Transverse colon (tissue), 4 donors: ENCODE data around the gene JAKMIP1. TPM values are rescaled to one million over a fixed set of nuclear protein-coding genes. Genes with fewer than 3 reads are reported as not detected.

Experiments used
- DNase-seq: peaks from one replicate; pipeline ENCODE4 v3.0.0-alpha.2; 2019
- H3K27ac ChIP-seq, 4 donors: fragments of 200-600 bp; sonication (generic); 2 replicates each; pipeline ENCODE4 v1.5.1; 2016 to 2018; ENCODE audit warnings: inconsistent platforms in 4 of 4
- H3K27me3 ChIP-seq: fragments of 200-600 bp; sonication (generic); 2 replicates; pipeline ENCODE4 v1.5.1; 2017; ENCODE audit warnings: inconsistent platforms
- H3K36me3 ChIP-seq, 4 donors: fragments of 200-600 bp; sonication (generic); 2 replicates each; pipeline ENCODE4 v1.5.1; 2017 to 2019; ENCODE audit warnings: inconsistent platforms in 4 of 4
- H3K4me1 ChIP-seq, 4 donors: fragments of 200-600 bp; sonication (generic); 2 replicates each; pipeline ENCODE4 v1.5.1; 2017 to 2020; ENCODE audit warnings: inconsistent platforms in 4 of 4
- H3K4me3 ChIP-seq, 4 donors: fragments of 200-600 bp; sonication (generic); 1 replicate in 1 of 4; 2 replicates in 3 of 4; pipeline versions ENCODE4 v1.5.1 to v1.6.1; 2017 to 2019; ENCODE audit warnings: inconsistent platforms in 4 of 4
- H3K9me3 ChIP-seq, 2 donors: fragments of 200-600 bp; sonication (generic); 2 replicates each; pipeline ENCODE4 v1.5.1; 2017 to 2019; ENCODE audit warnings: inconsistent platforms in 2 of 2
- EP300 ChIP-seq: sonication (generic); formaldehyde crosslinking; IDR thresholded peaks from one replicate; pipeline ENCODE4 v1.6.1; 2017; ENCODE audit warnings: antibody characterized with exemption, low read depth
- POLR2A ChIP-seq: fragments of 450-650 bp; IDR thresholded peaks from one replicate; pipeline ENCODE4 v1.6.1; 2016; ENCODE audit warnings: antibody characterized with exemption, mild to moderate bottlenecking, moderate library complexity
- POLR2AphosphoS5 ChIP-seq, 3 donors: sonication (generic); formaldehyde crosslinking; IDR thresholded peaks; one replicate each; pipeline ENCODE4 v1.6.1; 2016; ENCODE audit warnings: antibody characterized with exemption in 3 of 3
- WGBS, 2 donors: methylation state at CpG; one replicate each; pipeline ENCODE4 v1.1.5; 2018; ENCODE audit warnings: low coverage in 1 of 2; 5-methylcytosine and 5-hydroxymethylcytosine counted together
- in situ Hi-C, 4 donors: fragments of 200-750 bp; cut with MboI; loops; one replicate each; pipeline versions ENCODE4 v1.15.0 to v1.15.1; 2017; ENCODE audit warnings: low sequenced_read_pairs in 3 of 4, low pct_ligation_motif_present in 1 of 4, low pct_unique_long_range_greater_than_20kb in 1 of 4
- intact Hi-C: fragments of 100-400 bp; cut with DNase I; formaldehyde crosslinking; loops from one replicate; pipeline ENCODE4 v1.15.1; 2023; ENCODE audit warnings: low total_unique reads
- total RNA-seq, 4 donors: library from RNA; depleted of rRNA; stranded (reverse); fragments of >200 nt; gene quantifications; one replicate each; pipeline ENCODE4 v1.1.0, GENCODE V29; 2016
- TF ChIP-seq, protein P1 (sequence below), 5 experiments: fragments of 200-600 bp in 3 of 5; fragments of 450-650 bp in 2 of 5; sonication (generic) in 3 of 5; IDR thresholded peaks; 1 replicate in 2 of 5; 2 replicates in 3 of 5; pipeline ENCODE4 v1.5.1; 2016 to 2017; ENCODE audit warnings: antibody characterized with exemption in 5 of 5, inconsistent platforms in 3 of 5, mild to moderate bottlenecking in 2 of 5, moderate library complexity in 1 of 5

The JAKMIP1 gene
- total RNA-seq, 4 donors from 2014 or later: 1.2 to 1.7 TPM; not detected in 2

DNA sequence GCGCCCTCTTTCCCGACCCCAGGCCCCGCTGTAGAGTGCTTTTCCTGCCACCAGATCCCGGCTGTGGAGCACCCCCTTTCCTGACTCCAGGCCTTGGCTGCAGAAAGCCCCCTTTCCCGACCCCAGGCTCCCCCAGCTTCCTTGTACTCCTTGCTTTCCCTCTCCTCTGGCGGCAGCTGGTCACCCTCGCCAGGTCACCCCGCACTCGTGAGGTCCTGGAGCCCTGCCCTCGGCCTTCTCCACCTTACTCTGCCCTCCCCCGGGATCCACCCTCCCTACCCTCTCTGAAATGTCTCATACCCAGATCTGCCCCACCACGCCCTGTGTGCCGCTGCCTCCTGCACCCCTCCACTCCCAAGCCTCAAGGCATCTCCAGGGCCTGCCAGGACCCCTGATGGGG lies 157.2 kb downstream of the JAKMIP1 start:
- no peaks in the 10 kb centered on the region for H3K4me1 ChIP-seq
- no peak overlapping the region for H3K27ac ChIP-seq
- no peak for DNase-seq
- no peaks in the 10 kb centered on the region for H3K27me3 ChIP-seq
- TF ChIP-seq, protein P1, sequence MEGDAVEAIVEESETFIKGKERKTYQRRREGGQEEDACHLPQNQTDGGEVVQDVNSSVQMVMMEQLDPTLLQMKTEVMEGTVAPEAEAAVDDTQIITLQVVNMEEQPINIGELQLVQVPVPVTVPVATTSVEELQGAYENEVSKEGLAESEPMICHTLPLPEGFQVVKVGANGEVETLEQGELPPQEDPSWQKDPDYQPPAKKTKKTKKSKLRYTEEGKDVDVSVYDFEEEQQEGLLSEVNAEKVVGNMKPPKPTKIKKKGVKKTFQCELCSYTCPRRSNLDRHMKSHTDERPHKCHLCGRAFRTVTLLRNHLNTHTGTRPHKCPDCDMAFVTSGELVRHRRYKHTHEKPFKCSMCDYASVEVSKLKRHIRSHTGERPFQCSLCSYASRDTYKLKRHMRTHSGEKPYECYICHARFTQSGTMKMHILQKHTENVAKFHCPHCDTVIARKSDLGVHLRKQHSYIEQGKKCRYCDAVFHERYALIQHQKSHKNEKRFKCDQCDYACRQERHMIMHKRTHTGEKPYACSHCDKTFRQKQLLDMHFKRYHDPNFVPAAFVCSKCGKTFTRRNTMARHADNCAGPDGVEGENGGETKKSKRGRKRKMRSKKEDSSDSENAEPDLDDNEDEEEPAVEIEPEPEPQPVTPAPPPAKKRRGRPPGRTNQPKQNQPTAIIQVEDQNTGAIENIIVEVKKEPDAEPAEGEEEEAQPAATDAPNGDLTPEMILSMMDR (IDR thresholded peaks at IDR 0.05): no peak
- TF ChIP-seq POLR2AphosphoS5 (IDR thresholded peaks at IDR 0.05) (no peak), EP300 (no peak), POLR2A (no peak)
- H3K4me3 ChIP-seq: no peak overlapping the region
- H3K36me3 ChIP-seq: no peaks in the 10 kb centered on the region
- intact Hi-C loops: no loop called here
- no peaks in the 10 kb centered on the region for H3K9me3 ChIP-seq
- WGBS, 2 donors: 55 to 79% methylated on average over 2 to 13 of the region's 13 CpGs
- in situ Hi-C loops: no loop called here

DNA sequence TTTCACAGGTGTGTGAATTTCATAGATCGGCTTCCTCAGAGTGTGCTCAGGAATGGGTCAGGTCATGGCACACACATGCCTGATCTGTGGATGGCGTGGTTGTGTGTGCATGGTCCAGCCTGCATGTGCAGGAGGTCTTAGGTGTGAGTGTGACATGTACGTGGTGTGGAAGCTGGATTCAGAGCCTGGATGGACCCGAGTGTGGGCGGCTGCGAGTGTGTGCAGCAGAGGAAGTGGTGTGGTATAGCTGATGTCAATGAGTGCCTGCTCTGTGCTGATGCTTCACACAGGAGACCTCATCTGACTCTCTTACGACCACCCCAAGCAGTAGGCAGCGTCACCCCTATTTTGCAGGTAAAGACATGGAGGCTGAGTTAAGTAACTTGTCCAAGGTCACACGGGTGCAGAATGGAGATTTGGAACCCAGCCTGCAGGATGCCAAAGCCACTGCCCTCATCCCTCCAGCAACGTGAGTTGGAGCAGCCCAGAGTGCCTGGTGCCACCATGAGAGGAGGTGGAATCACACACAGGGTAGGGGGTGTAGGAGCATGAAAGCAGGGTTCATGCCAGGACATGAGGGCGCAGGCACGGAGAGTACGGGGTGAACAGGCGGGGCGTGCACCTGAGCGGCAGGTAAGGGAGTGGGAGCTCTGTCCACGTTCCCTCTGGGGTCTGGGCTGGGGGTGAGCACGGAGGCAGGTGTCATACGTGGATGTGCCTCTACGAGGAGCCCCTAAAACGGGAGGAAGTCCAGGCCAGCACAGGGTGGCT lies 157.9 kb downstream of the JAKMIP1 start:
- intact Hi-C loops (no loop called here), in situ Hi-C loops (no loop called here)
- 47 to 70% methylated on average over 3 to 21 of the region's 21 CpGs for WGBS, 2 donors
- TF ChIP-seq, protein P1 (IDR thresholded peaks at IDR 0.05): no peak
- TF ChIP-seq POLR2A (no peak), POLR2AphosphoS5 (IDR thresholded peaks at IDR 0.05) (no peak), EP300 (no peak)
- H3K27ac ChIP-seq: no peak overlapping the region
- no peak overlapping the region for H3K4me3 ChIP-seq
- H3K27me3 ChIP-seq: no peaks in the 10 kb centered on the region
- no peaks in the 10 kb centered on the region for H3K9me3 ChIP-seq
- no peak for DNase-seq
- H3K4me1 ChIP-seq: no peaks in the 10 kb centered on the region
- H3K36me3 ChIP-seq: no peaks in the 10 kb centered on the region

- no peak overlapping the region for H3K4me3 ChIP-seq
- intact Hi-C loops (no loop called here), in situ Hi-C loops (no loop called here)
- H3K27ac ChIP-seq: no peak overlapping the region
- H3K27me3 ChIP-seq: no peaks in the 10 kb centered on the region
- H3K9me3 ChIP-seq: no peaks in the 10 kb centered on the region
- TF ChIP-seq POLR2A (no peak), EP300 (no peak), POLR2AphosphoS5 (IDR thresholded peaks at IDR 0.05) (no peak)
- TF ChIP-seq, protein P1 (IDR thresholded peaks at IDR 0.05): no peak
- 75 to 83% methylated on average over 1 to 5 of the region's 5 CpGs for WGBS, 2 donors
- DNase-seq: no peak
- no peaks in the 10 kb centered on the region for H3K36me3 ChIP-seq
- no peaks in the 10 kb centered on the region for H3K4me1 ChIP-seq
These were observed 158.5 kb downstream of the JAKMIP1 start for GRCh38 chr4:6041800-6042199.

GRCh38 chr4:6038711-6039110 lies 161.6 kb downstream of the JAKMIP1 start:
- H3K27ac ChIP-seq: no peak overlapping the region
- intact Hi-C loops (no loop called here), in situ Hi-C loops (no loop called here)
- H3K4me1 ChIP-seq: no peaks in the 10 kb centered on the region
- TF ChIP-seq, protein P1 (IDR thresholded peaks at IDR 0.05): no peak
- TF ChIP-seq POLR2A (no peak), POLR2AphosphoS5 (IDR thresholded peaks at IDR 0.05) (no peak), EP300 (no peak)
- H3K36me3 ChIP-seq: no peaks in the 10 kb centered on the region
- H3K9me3 ChIP-seq: no peaks in the 10 kb centered on the region
- no peaks in the 10 kb centered on the region for H3K27me3 ChIP-seq
- WGBS, 2 donors: 93% methylated on average over 6 of the region's 8 CpGs; no CpG with 5 or more reads in 1 of the 2 donors
- no peak for DNase-seq
- H3K4me3 ChIP-seq: no peak overlapping the region
